Pancreas (tissue), 10 donors: ENCODE results near the gene SMIM22. TPM values are rescaled to one million over a fixed set of nuclear protein-coding genes. Genes with fewer than 3 reads are reported as not detected.

Experiments
- ATAC-seq, 4 donors: fragments of 200-7000 bp; cut with Tn5 transposase; one replicate each; pipeline versions ENCODE4 v1.8.0 to v1.9.1; 2020; ENCODE audit warnings: mild to moderate bottlenecking in 4 of 4, moderate library complexity in 4 of 4
- DNase-seq, 6 donors: peaks; one replicate each; pipeline ENCODE4 v3.0.0-alpha.2; 2020
- FAIRE-seq: peaks from 2 replicates; lab custom pipeline; 2012; peaks lifted over from hg19 to GRCh38; lab: Jason Lieb, UNC
- H3K27ac ChIP-seq, 4 donors: fragments of 200-600 bp; sonication (generic); 1 replicate in 3 of 4; 2 replicates in 1 of 4; pipeline versions ENCODE4 v1.5.0 to v1.8.0; 2020
- H3K27me3 ChIP-seq, 4 donors: fragments of 200-600 bp; one replicate each; pipeline ENCODE4 v1.8.0; 2021
- H3K36me3 ChIP-seq, 3 donors: fragments of 200-600 bp; sonication (generic) in 1 of 3; one replicate each; pipeline versions ENCODE4 v1.5.0 to v1.8.0; 2020 to 2021
- H3K4me1 ChIP-seq, 3 donors: fragments of 200-600 bp; one replicate each; pipeline ENCODE4 v1.8.0; 2021
- H3K4me3 ChIP-seq, 4 donors: fragments of 200-600 bp; sonication (generic) in 2 of 4; one replicate each; pipeline versions ENCODE4 v1.5.0 to v1.8.0; 2020 to 2021
- H3K9me3 ChIP-seq, 4 donors: fragments of 200-600 bp; one replicate each; pipeline ENCODE4 v1.8.0; 2021
- CTCF ChIP-seq, 4 donors: fragments of 200-600 bp; sonication (generic) in 3 of 4; IDR thresholded peaks; one replicate each; pipeline versions ENCODE4 v1.5.0 to v1.8.0; 2021; ENCODE audit warnings: antibody characterized with exemption in 4 of 4
- WGBS, 2 donors: extraction: QIAGEN DNeasy Blood & Tissue Kit; methylation state at CpG; one replicate each; pipeline ENCODE4 v1.1.7; 2013; 5-methylcytosine and 5-hydroxymethylcytosine counted together
- intact Hi-C, 3 donors: fragments of 100-400 bp; cut with DNase I; formaldehyde crosslinking; loops; one replicate each; pipeline versions ENCODE4 v1.11.1 to v1.14.2; 2022
- polyA plus RNA-seq, 2 donors: library from polyadenylated mRNA; stranded (reverse); fragments of 200-250 nt; gene quantifications; one replicate each; pipeline ENCODE4 v1.2.3, GENCODE V29; 2013
- total RNA-seq, 6 donors: library from RNA; stranded (reverse); fragmentation: NEBNext Ultra II Directional in 4 of 6; extraction: Animal tissue kit (Norgen Biotek cat#: 25700) in 4 of 6; gene quantifications; one replicate each; pipeline versions ENCODE4 v1.2.1 to v1.2.4, GENCODE V29; 2021 to 2023
- donor health status: healthy with polysubstance abuse.
- donor health status: DM: no; HTN: no; CAD: no; lungs with moderate emphysema.
- donor health status: DM: no; HTN: no; CAD: no.
- donor health status: control.
- donor health status: control.
- donor health status: Bipolar disorder and iron deficiency.
- donor health status: DM: yes; HTN: yes; CAD: no.
- donor health status: DM: no; HTN: no; CAD: no.
- donor health status: DM: no; HTN: no; CAD: no.
- donor health status: DM: yes; HTN: yes; CAD: no.

Gene SMIM22
- total and polyA plus RNA-seq, 8 donors = 49.2 to 367 (median 65.5) TPM

- no peak for ATAC-seq
- peak in 2 of 6 donors; percentile 46 to 79 for DNase-seq
- TF ChIP-seq CTCF (IDR thresholded peaks at IDR 0.05) = no peak
- no peaks in the 10 kb centered on the region for H3K27me3 ChIP-seq
- peaks cover 0 to 5% (median 0%) of the 10 kb centered on the region in 3 donors for H3K36me3 ChIP-seq
- peaks cover 14 to 21% (median 21%) of the 10 kb centered on the region in 3 donors for H3K4me1 ChIP-seq
- H3K9me3 ChIP-seq = no peaks in the 10 kb centered on the region
- no peak overlapping the region for H3K4me3 ChIP-seq
- 85 to 93% methylated on average over 15 to 16 of the region's 16 CpGs for WGBS, 2 donors
- no peak for FAIRE-seq
- intact Hi-C loops = no loop called here
- no peak overlapping the region for H3K27ac ChIP-seq
These were observed 3.3 kb downstream of the SMIM22 start for GRCh38 chr16:4798456-4798855.

- H3K36me3 ChIP-seq = peaks cover 0 to 5% (median 0%) of the 10 kb centered on the region in 3 donors
- FAIRE-seq (no peak), DNase-seq (peak in 1 of 6 donors; percentile 66), ATAC-seq (no peak)
- no peak overlapping the region for H3K4me3 ChIP-seq
- H3K27ac ChIP-seq = no peak overlapping the region
- intact Hi-C loops = no loop called here
- TF ChIP-seq CTCF (IDR thresholded peaks at IDR 0.05) = no peak
- WGBS, 2 donors = 88 to 90% methylated on average over 19 of the region's 19 CpGs
- H3K27me3 ChIP-seq = no peaks in the 10 kb centered on the region
- peaks cover 14 to 21% (median 21%) of the 10 kb centered on the region in 3 donors for H3K4me1 ChIP-seq
- H3K9me3 ChIP-seq = no peaks in the 10 kb centered on the region
These were observed 4.1 kb downstream of the SMIM22 start for GRCh38 chr16:4799171-4799855.

- FAIRE-seq = no peak
- intact Hi-C loops = loop anchor here in 1 of 3 donors (10.0 kb wide), 1 partner anchor 64 kb away; no protein-coding TSS in a partner anchor
- no peaks in the 10 kb centered on the region for H3K27me3 ChIP-seq
- TF ChIP-seq CTCF (IDR thresholded peaks at IDR 0.05) = no peak
- 48 to 56% methylated on average over 13 to 17 of the region's 17 CpGs for WGBS, 2 donors
- no peak overlapping the region for H3K4me3 ChIP-seq
- peaks cover 14 to 21% (median 21%) of the 10 kb centered on the region in 3 donors for H3K4me1 ChIP-seq
- peak overlapping the region in 3 of 4 donors; percentile 5 to 82 (median 76) for H3K27ac ChIP-seq
- peaks cover 0 to 5% (median 0%) of the 10 kb centered on the region in 3 donors for H3K36me3 ChIP-seq
- DNase-seq = peak; percentile 80 to 93 (median 84)
- H3K9me3 ChIP-seq = no peaks in the 10 kb centered on the region
- peak; percentile 19 to 48 (median 40) for ATAC-seq
These were observed 5.3 kb downstream of the SMIM22 start for GRCh38 chr16:4800290-4801041.

- peak overlapping the region; percentile 67 to 87 (median 79) for H3K27ac ChIP-seq
- peak overlapping the region; percentile 58 to 91 (median 82) for H3K4me3 ChIP-seq
- ATAC-seq (peak in 3 of 4 donors; percentile 0 to 4 (median 2)), FAIRE-seq (no peak), DNase-seq (peak in 3 of 6 donors; percentile 29 to 57 (median 42))
- H3K36me3 ChIP-seq = peaks cover 0 to 5% (median 0%) of the 10 kb centered on the region in 3 donors
- no peaks in the 10 kb centered on the region for H3K27me3 ChIP-seq
- H3K9me3 ChIP-seq = no peaks in the 10 kb centered on the region
- intact Hi-C loops = loop anchor here in 1 of 3 donors (10.0 kb wide), 1 partner anchor 63 kb away; no protein-coding TSS in a partner anchor
- TF ChIP-seq CTCF (IDR thresholded peaks at IDR 0.05) = no peak
- 31 to 32% methylated on average over 29 of the region's 29 CpGs for WGBS, 2 donors
- peaks cover 14 to 21% (median 16%) of the 10 kb centered on the region in 3 donors for H3K4me1 ChIP-seq
These were observed 6.1 kb downstream of the SMIM22 start for GRCh38 chr16:4801051-4801961.
